HEK293T (cell line): ENCODE data around the gene HGFAC.

Source experiments
- CTCF ChIA-PET: fragments of 350-600 bp; formaldehyde crosslinking; extraction: SDS; loops from one replicate; lab custom pipeline; 2021; ENCODE audit warnings: antibody characterized with exemption, inconsistent platforms; lab: Yijun Ruan, JAX
- POLR2A ChIA-PET: fragments of 350-600 bp; formaldehyde crosslinking; extraction: SDS; loops from one replicate; lab custom pipeline; 2020; ENCODE audit warnings: antibody characterized with exemption, inconsistent platforms; lab: Yijun Ruan, JAX
- DNase-seq: peaks from one replicate; pipeline ENCODE4 v3.0.0; 2012; ENCODE audit warnings: mixed read lengths; ENCODE audit errors: extremely low spot score
- ARNT ChIP-seq: fragments of 450-650 bp; IDR thresholded peaks from 2 replicates; pipeline ENCODE4 v1.6.1; 2017; ENCODE audit warnings: mild to moderate bottlenecking
- BHLHE40 ChIP-seq: fragments of 450-650 bp; IDR thresholded peaks from 2 replicates; pipeline ENCODE4 v1.6.1; 2016; ENCODE audit warnings: mild to moderate bottlenecking, moderate library complexity, borderline replicate concordance
- CTBP1 ChIP-seq: fragments of 450-650 bp; IDR thresholded peaks from 2 replicates; pipeline ENCODE4 v1.6.1; 2016; ENCODE audit warnings: borderline replicate concordance
- ELF4 ChIP-seq: fragments of 450-650 bp; IDR thresholded peaks from 2 replicates; pipeline ENCODE4 v1.6.1; 2017; ENCODE audit warnings: antibody characterized with exemption
- FOXA1 ChIP-seq: fragments of 450-650 bp; IDR thresholded peaks from 2 replicates; pipeline ENCODE4 v1.6.1; 2016; ENCODE audit warnings: mild to moderate bottlenecking
- FOXK2 ChIP-seq: fragments of 450-650 bp; IDR thresholded peaks from 2 replicates; pipeline ENCODE4 v1.6.1; 2016; ENCODE audit warnings: mild to moderate bottlenecking
- FOXM1 ChIP-seq: fragments of 450-650 bp; IDR thresholded peaks from 2 replicates; pipeline ENCODE4 v1.6.1; 2017; ENCODE audit warnings: mild to moderate bottlenecking, borderline replicate concordance
- HDGF ChIP-seq: fragments of 450-650 bp; IDR thresholded peaks from 2 replicates; pipeline ENCODE4 v1.6.1; 2017; ENCODE audit warnings: antibody characterized with exemption, borderline replicate concordance
- L3MBTL2 ChIP-seq: fragments of 450-650 bp; conservative IDR thresholded peaks from 2 replicates; pipeline ENCODE4 v1.6.1; 2016; ENCODE audit warnings: mild to moderate bottlenecking
- LEF1 ChIP-seq: fragments of 450-650 bp; IDR thresholded peaks from 2 replicates; pipeline ENCODE4 v1.6.1; 2017; ENCODE audit warnings: mild to moderate bottlenecking, borderline replicate concordance
- NFRKB ChIP-seq: fragments of 450-650 bp; IDR thresholded peaks from 2 replicates; pipeline ENCODE4 v1.6.1; 2016; ENCODE audit warnings: mild to moderate bottlenecking, moderate library complexity
- PKNOX1 ChIP-seq: fragments of 450-650 bp; IDR thresholded peaks from 2 replicates; pipeline ENCODE4 v1.6.1; 2016
- SP1 ChIP-seq: fragments of 450-650 bp; IDR thresholded peaks from 2 replicates; pipeline ENCODE4 v1.6.1; 2017
- SUZ12 ChIP-seq: fragments of 450-650 bp; IDR thresholded peaks from 2 replicates; pipeline ENCODE4 v1.6.1; 2016; ENCODE audit warnings: mild to moderate bottlenecking
- TARDBP ChIP-seq: fragments of 450-650 bp; IDR thresholded peaks from 2 replicates; pipeline ENCODE4 v1.6.1; 2016
- ZNF384 ChIP-seq: fragments of 450-650 bp; IDR thresholded peaks from 2 replicates; pipeline ENCODE4 v1.6.1; 2016

Gene HGFAC

DNA sequence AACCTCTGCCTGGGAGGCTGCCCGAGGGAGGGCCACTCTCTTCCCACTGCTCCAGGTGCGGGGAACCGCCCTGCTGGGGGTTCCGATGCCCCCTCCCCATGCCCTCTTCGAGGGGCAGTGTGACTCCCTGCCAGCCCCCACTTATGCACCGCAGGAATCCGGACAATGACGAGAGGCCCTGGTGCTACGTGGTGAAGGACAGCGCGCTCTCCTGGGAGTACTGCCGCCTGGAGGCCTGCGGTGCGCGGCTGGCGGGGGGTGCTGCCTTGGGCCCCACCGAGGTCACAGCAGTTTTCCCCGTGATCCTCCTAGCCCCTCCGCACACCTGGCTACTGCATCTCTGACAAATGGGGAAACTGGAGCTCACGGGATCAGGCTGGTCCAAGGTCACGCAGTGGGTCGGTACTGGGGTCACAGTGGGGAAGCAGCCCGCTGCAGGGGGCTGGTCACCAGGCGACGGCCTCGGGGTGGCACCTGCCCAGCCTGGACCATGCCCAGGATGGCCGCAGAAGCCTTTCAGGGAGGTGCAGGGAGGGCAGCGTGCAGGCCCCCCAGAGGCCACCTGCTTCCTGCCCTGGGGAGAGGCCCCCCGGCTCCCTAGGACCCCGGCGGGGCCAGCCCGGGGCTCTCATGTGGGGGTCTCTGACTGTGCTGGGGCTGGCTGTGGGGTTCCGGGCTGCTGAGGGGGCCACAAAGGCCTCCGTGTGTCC is 3.5 kb downstream of the HGFAC start:
- ChIA-PET POLR2A (interaction anchor here (0.6 kb wide), 1 partner anchor 57 kb away, joined by 3 read pairs; no protein-coding TSS in a partner anchor), CTCF (no interaction called here)
- no peak for DNase-seq
- no peak for TF ChIP-seq FOXK2
- TF ChIP-seq L3MBTL2: no peak
- no peak for TF ChIP-seq HDGF
- TF ChIP-seq NFRKB: no peak
- no peak for TF ChIP-seq TARDBP
- TF ChIP-seq FOXM1: no peak
- TF ChIP-seq ELF4: no peak
- TF ChIP-seq CTBP1: no peak
- TF ChIP-seq BHLHE40: no peak
- TF ChIP-seq SUZ12: no peak
- TF ChIP-seq PKNOX1: no peak
- TF ChIP-seq FOXA1: no peak
- no peak for TF ChIP-seq ZNF384
- TF ChIP-seq SP1: no peak
- no peak for TF ChIP-seq LEF1
- TF ChIP-seq ARNT: no peak

DNA sequence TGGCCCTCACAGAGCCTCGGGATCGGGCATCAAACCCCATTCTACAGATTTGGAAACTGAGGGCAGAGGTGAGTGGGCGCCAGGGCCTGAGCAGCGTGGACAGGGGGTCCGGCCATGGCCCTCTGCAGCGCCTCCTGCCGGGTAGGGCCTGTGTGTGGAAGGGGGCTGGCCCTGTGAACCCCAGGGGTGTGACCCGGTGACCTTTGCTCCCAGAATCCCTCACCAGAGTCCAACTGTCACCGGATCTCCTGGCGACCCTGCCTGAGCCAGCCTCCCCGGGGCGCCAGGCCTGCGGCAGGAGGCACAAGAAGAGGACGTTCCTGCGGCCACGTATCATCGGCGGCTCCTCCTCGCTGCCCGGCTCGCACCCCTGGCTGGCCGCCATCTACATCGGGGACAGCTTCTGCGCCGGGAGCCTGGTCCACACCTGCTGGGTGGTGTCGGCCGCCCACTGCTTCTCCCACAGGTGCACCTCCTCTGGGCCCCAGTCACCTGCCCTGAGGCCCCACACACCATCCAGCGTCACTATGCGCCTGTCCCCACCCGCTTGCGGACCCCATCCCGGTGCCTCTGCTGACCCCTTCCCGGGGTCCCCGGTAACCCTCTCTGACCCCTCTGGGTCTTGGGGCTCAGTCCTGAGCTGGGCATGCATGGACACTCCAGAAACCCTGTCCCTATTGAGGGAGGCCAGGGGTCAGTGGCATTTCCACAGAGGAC is 4.2 kb downstream of the HGFAC start:
- POLR2A ChIA-PET: no interaction called here
- no peak for TF ChIP-seq SP1
- TF ChIP-seq FOXM1: no peak
- no peak for TF ChIP-seq NFRKB
- TF ChIP-seq ZNF384: no peak
- no peak for TF ChIP-seq ARNT
- no peak for TF ChIP-seq FOXK2
- no peak for TF ChIP-seq LEF1
- TF ChIP-seq ELF4: no peak
- TF ChIP-seq TARDBP: no peak
- no peak for TF ChIP-seq PKNOX1
- TF ChIP-seq SUZ12: no peak
- no peak for TF ChIP-seq L3MBTL2
- TF ChIP-seq FOXA1: no peak
- TF ChIP-seq HDGF: no peak
- TF ChIP-seq BHLHE40: no peak
- no peak for TF ChIP-seq CTBP1
- CTCF ChIA-PET: no interaction called here

DNA sequence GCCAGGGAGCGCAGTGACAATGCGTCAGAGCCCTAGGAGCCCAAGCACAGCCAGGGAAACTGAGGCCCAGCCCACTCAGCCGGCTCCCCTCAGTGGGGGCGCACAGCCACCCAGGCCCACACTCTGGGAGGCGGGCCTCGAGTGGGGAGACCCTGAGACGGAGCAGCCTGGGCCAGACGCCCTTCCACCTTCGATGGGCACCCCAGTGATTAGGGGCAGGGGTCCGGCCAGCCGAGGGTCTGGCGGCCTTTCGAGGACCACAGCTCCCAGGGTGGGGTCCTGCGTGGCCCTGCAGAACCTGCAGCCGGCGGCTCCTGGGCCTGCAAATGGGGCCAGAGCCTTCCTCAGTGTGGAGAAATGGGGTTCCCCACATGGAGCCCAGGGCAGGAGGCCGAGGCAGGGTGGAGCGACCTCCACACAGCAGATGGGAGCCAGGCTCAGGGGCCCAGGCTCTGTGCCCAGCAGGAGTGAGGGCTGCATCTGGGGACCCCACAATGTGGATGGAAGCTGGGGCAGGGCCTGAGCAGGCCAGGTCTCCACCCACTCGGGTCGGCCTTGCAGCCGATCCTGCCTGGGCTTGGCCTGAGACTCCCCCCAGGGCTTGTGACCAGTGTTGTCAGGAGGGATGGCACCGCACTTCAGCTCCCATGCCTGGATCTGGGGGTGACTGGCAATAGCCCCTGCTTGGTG is 5.0 kb downstream of the HGFAC start:
- ChIA-PET CTCF (no interaction called here), POLR2A (no interaction called here)

More for the DNA sequence above, 4.2 kb downstream of the HGFAC start:
- DNase-seq: no peak

GRCh38 chr4:3447431-3448395 is 5.9 kb downstream of the HGFAC start:
- no peak for TF ChIP-seq SP1
- no peak for TF ChIP-seq ELF4
- no peak for TF ChIP-seq FOXM1
- no peak for TF ChIP-seq NFRKB
- TF ChIP-seq CTBP1: no peak
- no peak for TF ChIP-seq L3MBTL2
- no peak for TF ChIP-seq PKNOX1
- TF ChIP-seq HDGF: no peak
- no peak for TF ChIP-seq SUZ12
- TF ChIP-seq FOXA1: no peak
- no peak for TF ChIP-seq ARNT
- no peak for TF ChIP-seq ZNF384
- TF ChIP-seq TARDBP: no peak
- no peak for TF ChIP-seq BHLHE40
- TF ChIP-seq FOXK2: no peak
- no peak for TF ChIP-seq LEF1
- ChIA-PET POLR2A (no interaction called here), CTCF (no interaction called here)
- DNase-seq: no peak

More for the DNA sequence above, 5.0 kb downstream of the HGFAC start:
- TF ChIP-seq ARNT (no peak), ZNF384 (no peak), LEF1 (no peak), L3MBTL2 (no peak), CTBP1 (no peak), PKNOX1 (no peak), FOXM1 (no peak), HDGF (no peak), NFRKB (no peak), FOXK2 (no peak), SP1 (no peak)
- no peak for DNase-seq
